Measurements from ENCODE around the gene SGCD. TPM values are rescaled to one million over a fixed set of nuclear protein-coding genes. Genes with fewer than 3 reads are reported as not detected.

The SGCD gene
- total RNA-seq, 1 donor from 2014 or later: 6.0 TPM

DNA sequence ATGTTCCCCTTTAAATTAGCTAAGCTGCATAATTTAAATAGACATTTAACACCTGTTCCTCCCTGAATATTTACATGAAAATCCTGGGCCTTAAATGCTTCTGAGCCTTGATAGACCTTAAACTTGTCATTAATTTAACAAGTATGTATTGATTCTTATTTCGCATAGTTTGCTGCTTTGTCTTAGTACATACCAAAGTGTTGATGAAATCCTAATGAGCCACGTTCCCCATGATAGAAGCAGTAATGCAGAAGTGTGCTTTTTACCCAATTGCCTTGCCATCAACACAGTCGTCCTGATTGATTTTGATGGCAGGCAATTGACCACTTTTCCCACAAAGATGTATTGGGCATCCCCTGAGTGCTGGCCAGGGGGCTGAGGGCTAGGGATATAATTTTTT lies 213.5 kb downstream of the SGCD start:
- H3K27me3 ChIP-seq (ENCODE audit: low read depth): no peaks in the 10 kb centered on the region
- intact Hi-C loops (cut with DNase I): no loop called here
- no peak for ATAC-seq
- no peak overlapping the region for H3K27ac ChIP-seq
- no peaks in the 10 kb centered on the region for H3K36me3 ChIP-seq
- H3K9me3 ChIP-seq: no peaks in the 10 kb centered on the region
- H3K4me3 ChIP-seq: no peak overlapping the region
- TF ChIP-seq, protein P1, sequence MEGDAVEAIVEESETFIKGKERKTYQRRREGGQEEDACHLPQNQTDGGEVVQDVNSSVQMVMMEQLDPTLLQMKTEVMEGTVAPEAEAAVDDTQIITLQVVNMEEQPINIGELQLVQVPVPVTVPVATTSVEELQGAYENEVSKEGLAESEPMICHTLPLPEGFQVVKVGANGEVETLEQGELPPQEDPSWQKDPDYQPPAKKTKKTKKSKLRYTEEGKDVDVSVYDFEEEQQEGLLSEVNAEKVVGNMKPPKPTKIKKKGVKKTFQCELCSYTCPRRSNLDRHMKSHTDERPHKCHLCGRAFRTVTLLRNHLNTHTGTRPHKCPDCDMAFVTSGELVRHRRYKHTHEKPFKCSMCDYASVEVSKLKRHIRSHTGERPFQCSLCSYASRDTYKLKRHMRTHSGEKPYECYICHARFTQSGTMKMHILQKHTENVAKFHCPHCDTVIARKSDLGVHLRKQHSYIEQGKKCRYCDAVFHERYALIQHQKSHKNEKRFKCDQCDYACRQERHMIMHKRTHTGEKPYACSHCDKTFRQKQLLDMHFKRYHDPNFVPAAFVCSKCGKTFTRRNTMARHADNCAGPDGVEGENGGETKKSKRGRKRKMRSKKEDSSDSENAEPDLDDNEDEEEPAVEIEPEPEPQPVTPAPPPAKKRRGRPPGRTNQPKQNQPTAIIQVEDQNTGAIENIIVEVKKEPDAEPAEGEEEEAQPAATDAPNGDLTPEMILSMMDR (IDR thresholded peaks at IDR 0.05): no peak
- DNase-seq: no peak
- no peaks in the 10 kb centered on the region for H3K4me1 ChIP-seq

DNA sequence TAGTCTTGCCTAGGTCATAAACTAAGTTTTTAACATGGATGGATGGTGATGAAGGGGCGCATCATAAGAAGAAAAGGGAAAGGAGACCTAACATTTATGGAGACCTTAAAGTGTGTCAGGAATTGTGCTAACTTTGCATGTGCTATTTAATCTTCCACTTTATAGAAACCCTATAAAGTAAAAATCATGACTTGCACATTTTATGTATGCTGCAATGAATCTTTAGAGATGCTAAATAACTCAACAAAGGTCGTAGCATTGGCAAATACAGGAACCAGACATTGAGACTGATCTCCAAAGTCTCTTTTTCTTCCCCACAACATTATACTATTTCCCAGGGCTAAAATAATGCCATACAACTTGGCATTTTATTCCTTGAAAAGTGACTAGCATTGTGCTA lies 214.6 kb downstream of the SGCD start:
- H3K27me3 ChIP-seq (ENCODE audit: low read depth): no peaks in the 10 kb centered on the region
- H3K36me3 ChIP-seq: no peaks in the 10 kb centered on the region
- H3K27ac ChIP-seq: no peak overlapping the region
- TF ChIP-seq, protein P1 (IDR thresholded peaks at IDR 0.05): no peak
- no peak overlapping the region for H3K4me3 ChIP-seq
- ATAC-seq (no peak), DNase-seq (no peak)
- intact Hi-C loops (cut with DNase I): no loop called here
- no peaks in the 10 kb centered on the region for H3K9me3 ChIP-seq
- H3K4me1 ChIP-seq: no peaks in the 10 kb centered on the region

DNA sequence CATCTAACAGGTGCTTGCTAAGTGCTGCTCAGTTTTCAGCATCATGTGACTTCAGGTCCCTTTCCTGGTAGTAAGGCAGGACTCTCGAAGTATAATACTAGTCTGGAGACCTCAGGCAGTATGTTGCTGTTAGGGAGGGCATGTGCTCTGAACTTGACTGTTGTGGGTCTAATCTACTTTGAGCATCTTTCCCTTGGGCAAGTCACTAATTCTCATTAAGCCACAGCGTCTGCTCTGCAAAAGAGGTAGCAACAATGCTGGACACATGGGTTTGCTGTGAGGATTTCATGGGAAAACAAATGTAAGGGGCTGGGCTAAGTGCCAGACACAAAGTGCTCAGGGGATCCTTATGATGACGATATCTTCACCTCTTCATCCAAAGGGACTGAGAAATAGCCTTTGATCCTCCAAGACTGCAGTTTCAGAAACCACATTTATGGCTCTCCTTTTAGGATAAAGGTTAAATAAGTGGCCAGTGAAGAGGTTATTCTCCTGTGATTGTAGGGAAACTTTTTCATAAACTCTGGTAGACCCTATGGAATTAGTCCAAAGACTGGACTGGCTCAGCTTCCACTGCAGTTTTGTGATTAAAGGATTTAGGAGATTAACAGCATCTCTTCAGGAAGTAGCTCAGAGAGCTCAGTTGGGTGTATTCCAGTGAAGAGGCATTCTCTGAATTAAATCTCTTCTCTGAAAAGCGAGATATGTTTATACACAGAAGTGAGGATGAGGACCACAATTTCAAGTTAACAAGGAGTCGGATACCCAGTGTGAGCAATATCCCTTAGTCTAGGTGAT lies 216.6 kb downstream of the SGCD start:
- Histone ChIP-seq H3K27ac (no peak overlapping the region), H3K9me3 (no peaks in the 10 kb centered on the region), H3K36me3 (no peaks in the 10 kb centered on the region), H3K4me3 (no peak overlapping the region), H3K4me1 (no peaks in the 10 kb centered on the region), H3K27me3 (ENCODE audit: low read depth) (no peaks in the 10 kb centered on the region)
- TF ChIP-seq, protein P1 (IDR thresholded peaks at IDR 0.05): no peak
- ATAC-seq (no peak), DNase-seq (no peak)
- intact Hi-C loops (cut with DNase I): no loop called here

DNA sequence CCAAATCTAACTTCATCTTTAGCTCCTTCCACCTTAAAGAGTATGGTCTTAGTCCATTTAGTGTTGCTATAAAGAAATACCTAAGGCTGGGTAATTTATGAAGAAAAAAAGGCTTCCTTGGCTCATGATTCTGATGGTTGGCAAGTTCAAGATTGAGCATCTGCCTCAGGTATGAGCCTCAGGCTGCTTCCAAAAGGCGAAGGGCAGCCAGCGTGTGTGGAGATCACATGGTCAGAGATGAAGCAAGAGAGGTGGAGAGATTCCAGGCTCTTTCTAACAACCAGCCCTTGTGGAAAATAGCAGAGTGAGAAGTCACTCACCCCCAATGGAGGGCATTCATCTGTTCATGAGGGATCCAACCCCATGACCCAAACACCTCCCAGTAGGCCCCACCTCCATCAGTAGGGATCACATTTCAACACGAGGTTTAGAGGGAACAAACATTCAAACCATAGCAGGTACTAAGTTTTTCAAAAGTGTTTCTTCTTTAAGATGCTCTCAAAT lies 225.9 kb downstream of the SGCD start:
- no peaks in the 10 kb centered on the region for H3K27me3 ChIP-seq (ENCODE audit: low read depth)
- no peaks in the 10 kb centered on the region for H3K4me1 ChIP-seq
- ATAC-seq: no peak
- DNase-seq: no peak
- H3K27ac ChIP-seq: no peak overlapping the region
- no peaks in the 10 kb centered on the region for H3K36me3 ChIP-seq
- H3K9me3 ChIP-seq: no peaks in the 10 kb centered on the region
- TF ChIP-seq, protein P1 (IDR thresholded peaks at IDR 0.05): no peak
- intact Hi-C loops (cut with DNase I): no loop called here
- no peak overlapping the region for H3K4me3 ChIP-seq

DNA sequence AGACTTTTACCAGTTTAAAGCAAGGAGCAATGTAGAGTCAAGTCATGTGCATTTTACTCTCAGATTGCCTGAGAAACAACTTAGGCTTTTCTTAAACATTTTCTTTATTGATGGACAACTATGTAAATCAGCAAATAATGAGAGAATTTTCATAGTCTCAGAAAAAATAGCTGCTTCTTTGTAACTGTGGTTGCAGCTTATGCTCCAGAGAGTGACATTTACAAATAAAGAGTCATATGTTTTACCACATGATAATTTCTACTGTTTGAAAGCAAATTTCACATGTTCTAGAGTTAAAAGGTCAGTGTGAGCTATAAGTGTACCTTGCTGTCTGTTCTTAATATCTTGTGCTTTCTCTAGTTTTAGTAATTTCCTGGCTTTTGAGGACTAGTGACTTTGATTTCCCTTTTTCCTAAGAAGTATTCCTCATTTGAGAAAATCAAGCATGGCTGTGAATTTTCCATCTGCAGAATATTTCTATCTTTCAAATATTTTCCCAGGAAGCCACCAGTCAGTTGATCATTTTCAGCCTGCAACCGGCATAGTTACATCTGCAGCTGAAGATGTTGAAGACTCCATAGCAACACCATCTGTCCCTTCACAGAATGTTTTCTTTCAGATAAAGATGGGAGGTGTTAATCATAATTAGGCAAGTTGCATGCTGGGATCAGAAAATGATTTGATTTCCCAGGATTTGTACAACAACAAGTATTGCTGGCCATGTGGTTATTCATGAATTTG lies 229.9 kb downstream of the SGCD start:
- Histone ChIP-seq H3K27me3 (ENCODE audit: low read depth) (no peaks in the 10 kb centered on the region), H3K4me3 (no peak overlapping the region), H3K9me3 (no peaks in the 10 kb centered on the region), H3K27ac (no peak overlapping the region), H3K4me1 (no peaks in the 10 kb centered on the region), H3K36me3 (no peaks in the 10 kb centered on the region)
- intact Hi-C loops (cut with DNase I): no loop called here
- DNase-seq (no peak), ATAC-seq (no peak)
- TF ChIP-seq, protein P1 (IDR thresholded peaks at IDR 0.05): no peak
